GM18870 (cell line): ENCODE data around the gene SCN1B.

Experiments used
- ATAC-seq: cut with Tn5 transposase; IDR thresholded peaks from one replicate; pipeline ENCODE4 v1.9.1; 2021; ENCODE audit warnings: moderate library complexity; ENCODE audit not compliant: unreplicated experiment

The SCN1B gene

DNA sequence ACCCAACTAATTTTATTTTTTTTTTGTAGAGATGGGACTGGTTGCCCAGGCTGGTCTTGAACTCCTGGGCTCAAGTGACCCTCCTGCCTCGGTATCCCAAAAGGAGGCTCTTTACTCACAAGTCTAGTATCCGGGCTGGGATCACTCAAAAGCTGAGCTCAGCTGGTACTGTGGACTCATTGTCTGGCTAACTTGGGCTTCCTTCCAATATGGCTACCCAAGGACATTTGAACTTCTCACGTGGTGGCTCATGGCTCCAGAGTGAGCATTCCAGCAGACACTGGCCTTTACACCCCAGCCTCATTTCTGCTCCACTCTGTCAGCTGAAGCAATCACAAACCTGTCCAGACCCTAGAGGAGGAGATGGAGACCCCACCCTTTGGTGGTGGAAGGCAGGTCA, 40.2 kb downstream of the SCN1B start:
- ATAC-seq = no peak

DNA sequence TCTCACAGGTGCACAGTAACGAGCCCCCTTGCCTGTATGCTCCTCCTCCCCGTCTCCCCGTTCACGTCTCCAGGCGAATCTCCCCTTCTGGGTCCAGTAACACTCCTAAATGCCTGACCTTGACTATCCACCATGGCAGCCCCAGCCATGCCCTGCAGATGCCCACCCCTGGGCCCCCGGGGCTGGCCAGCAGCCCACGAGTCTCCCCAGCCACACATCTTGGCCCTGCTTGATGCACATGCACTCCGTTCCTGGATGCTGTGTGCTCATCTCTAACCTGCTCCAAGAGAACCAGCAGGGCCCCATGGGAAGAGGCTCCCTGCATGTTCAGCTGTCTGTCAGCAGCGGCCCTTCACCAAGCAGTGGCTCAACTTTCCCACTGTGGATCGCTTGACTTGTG, 43.2 kb downstream of the SCN1B start:
- ATAC-seq = no peak

DNA sequence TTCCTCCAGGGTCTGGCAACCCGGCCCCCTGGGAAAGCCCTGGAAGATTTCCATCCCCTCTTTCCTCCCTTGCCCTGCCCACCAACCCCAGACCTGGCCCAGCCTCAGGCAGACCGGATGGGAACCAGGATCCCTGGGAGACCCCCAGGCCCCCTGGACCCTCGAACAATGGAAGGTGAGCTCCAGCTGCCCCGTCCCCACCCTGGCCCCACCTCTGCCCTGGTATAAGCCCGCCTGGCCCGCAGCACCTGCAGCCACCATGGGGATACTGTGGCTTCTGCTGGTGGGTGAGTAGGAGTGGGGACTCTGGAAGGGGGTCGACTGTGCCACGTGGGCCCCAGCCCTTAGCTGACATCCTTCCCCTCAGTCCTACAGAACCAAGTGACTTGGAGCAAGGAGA, 43.7 kb downstream of the SCN1B start:
- no peak for ATAC-seq

DNA sequence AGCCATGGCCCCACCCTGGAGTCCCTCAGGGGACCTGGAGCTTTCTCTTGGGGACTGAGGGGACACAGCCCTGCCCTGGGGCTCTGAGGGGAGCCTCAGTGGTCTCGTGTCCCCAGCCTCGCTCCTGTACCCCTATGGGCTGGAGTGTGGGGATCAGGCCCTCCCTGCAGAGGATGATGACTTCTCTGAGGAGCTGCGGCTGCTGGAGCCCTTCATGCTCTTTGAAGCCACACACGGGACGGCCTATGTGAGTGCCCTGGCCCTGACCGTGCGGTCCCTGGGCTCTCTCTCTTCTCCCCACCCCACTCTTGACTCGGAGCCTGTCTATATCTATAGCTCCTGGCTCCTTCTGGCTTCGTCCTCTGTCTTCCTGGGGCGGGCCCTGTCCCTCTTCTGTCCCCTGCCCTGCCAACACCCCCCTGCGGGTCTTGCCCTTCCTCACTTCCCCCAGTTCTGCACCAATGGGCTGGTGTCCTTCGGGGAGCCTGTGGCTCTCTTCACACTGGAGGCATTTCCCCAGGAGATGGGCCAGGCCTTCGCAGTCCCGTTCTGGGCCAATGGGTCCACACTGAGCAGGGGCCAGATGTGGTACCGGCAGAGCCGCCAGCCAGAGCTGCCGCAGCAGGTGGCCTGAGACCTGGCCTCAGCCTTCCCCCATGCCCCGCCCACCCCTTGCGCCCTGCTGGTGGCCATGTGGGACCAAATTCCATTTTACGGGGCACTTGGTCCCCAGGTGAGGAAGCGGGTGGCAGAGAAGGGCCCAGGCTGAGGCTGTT, 44.3 kb downstream of the SCN1B start:
- no peak for ATAC-seq

DNA sequence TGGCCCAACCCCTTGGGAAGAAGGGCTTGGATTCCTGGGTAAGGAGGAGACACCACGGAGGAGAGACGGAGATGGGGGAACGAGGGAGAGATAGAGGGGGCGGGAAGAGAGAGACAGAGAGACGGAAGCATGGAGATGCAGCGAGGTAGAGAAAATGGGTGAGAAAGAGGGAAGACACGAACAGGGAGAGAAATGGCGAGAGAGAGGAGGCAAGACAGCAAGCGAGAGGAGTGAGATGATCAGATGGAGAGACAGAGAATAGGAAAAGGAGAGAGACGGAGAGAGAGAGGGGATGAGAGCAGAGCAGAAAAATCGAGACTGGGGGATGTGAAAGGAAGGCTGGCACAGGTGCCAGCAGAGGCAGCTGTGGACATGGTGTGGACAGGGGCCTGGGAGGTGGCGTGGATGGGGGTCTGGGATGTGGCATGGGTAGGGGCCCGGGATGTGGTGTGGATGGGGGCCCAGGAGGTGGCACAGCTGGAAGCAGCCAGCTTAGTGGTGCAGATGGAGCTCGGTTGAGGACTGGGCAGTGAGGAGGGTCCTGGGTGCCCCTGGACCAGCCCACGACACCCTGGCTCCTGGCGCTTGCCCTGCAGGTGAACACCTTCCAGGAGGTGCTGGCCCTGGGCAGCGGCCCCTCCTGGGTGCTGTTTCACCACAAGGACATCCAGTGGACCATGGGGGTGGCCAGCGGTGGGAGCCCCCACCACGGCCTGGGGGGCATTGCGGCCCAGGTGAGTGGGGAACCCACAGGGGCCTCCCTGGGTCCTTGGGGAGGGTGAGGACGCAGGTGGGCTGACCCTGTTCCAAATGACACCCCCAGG, 45.1 kb downstream of the SCN1B start:
- ATAC-seq = no peak

DNA sequence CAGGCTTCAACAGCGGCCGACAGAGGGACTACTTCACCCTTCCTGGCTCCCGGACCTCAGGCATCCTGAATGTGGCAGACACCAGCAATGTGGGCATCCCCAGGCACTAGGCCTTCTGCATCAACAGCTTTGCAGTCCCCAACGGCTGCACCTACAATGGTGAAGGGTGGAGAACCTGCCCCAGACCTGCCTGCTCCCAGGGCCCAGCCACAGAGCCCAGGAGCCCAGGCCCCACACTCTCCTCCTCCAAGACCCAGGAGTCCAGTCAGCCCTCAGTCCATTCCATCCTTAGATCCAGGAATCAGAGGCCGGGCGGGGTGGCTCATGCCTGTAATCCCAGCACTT, 45.7 kb downstream of the SCN1B start:
- no peak for ATAC-seq

DNA sequence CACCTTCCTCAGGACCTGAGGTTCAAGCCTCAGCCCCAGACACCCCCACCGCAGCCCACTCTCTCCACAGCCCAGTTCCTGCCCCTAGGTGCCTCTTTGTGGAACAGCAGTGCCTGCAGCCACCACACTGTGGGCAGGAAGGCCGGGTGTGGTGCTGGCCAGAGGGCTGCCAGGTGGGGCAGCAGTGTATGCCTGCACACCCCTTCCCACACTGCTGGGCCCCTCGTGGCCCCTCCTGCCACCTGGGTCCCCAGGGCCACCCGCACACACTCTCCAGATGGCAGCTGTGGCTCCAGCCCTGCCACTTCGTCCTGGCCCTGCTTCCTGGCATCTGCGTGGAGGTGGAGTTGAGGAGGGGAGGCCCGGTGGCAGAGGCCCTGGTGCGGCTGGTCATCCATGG, 46.4 kb downstream of the SCN1B start:
- no peak for ATAC-seq

DNA sequence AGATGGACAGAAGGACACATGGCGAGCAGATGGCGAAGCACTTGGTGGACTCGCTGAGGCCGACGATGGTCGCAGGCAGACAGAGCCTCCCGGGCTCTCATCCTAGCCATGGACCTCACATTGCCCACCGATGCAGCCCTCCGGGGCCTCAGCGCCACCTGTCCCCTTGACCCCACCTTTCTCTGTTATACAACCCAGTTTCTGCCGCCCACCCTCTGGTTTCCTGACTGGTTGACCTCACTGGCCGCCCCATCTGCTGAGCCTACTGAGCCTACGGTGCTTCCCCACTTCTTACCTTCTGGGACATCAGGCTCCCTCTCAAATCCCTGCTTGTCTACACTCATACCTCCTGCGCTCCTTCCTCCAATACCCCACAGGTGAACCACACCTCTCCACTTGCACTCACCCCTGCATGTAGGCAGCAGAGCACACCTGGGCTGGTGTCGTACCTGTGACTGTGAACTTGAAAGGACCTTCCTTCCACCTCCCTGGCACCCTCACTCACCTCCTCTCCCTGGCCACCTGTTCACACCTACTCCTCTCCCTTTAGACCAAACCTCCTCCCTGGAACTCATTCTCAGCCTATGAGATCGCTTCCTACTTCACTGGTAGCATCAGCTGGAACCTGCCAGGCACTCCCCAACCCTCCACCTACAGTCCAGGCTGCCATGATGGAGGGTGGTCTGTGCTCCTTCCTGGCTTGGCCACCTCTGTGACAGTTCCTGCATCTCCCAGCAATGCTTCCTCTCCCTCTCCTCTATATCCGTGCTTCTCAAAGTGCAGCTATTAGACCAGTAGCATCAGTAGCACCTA, 47.3 kb downstream of the SCN1B start:
- ATAC-seq = no peak

DNA sequence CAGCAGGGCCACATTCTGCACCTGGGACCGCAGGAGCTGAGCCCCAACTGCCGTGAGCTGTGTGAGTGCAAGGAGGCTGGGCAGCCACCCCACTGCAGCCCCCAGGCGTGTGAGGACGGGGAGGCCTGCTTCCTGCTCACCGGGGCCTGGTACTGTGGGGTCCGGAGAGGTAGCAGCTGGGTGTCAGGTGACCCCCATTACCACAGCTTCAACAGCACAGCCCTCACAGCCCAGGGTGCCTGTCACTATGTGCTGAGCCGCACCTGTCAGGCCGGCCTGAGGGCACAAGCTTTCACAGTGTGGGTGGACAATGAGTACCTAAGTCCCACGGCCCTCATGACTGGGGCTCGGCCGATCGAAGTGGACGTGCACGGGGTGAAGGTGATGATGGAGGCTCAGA, 49.6 kb downstream of the SCN1B start:
- no peak for ATAC-seq

DNA sequence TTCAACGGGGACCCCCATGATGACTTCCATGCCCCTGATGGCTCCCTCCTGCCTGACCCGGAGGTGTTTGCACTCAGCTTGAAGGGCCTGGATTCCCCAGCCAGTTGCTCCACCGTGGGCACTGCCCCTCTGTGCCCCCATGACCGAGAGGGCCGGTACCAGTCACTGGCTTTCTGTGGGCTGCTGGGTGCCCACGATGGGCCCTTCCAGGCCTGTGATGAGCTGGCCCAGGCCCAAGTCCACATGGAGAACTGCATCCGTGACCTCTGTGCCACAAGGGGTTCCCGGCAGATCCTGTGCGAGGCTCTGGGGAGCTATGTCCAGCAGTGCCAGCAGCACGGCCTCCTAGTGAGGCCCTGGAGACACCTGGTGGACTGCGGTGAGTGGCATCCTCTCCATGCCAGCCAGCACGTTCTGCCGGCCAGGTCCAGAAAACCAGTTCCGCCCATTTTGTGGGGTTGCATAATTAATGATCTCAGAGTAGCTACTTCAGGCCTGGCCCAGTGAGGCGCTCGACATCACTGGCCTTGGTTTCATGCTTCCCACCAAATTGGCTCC, 50.4 kb downstream of the SCN1B start:
- ATAC-seq = no peak

DNA sequence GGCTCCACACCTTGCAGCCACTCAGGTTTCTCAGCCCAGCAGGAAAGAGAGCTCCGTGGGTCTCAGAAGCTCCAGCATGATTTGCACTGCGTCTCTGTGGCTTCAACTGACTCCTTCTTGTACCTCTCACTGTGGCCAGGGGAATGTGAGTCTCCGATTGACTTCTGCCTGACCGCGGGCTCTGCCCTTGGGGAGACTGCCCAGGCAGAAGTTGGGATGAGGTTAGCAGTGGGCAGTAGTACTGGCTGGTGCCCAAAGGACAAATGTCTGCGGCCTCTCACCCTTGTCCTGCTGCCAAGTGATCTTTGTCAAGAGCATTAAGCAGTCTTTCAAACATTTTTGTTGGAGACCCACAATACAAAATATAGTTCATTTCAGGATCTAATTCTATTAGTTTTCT, 50.9 kb downstream of the SCN1B start:
- ATAC-seq = no peak

DNA sequence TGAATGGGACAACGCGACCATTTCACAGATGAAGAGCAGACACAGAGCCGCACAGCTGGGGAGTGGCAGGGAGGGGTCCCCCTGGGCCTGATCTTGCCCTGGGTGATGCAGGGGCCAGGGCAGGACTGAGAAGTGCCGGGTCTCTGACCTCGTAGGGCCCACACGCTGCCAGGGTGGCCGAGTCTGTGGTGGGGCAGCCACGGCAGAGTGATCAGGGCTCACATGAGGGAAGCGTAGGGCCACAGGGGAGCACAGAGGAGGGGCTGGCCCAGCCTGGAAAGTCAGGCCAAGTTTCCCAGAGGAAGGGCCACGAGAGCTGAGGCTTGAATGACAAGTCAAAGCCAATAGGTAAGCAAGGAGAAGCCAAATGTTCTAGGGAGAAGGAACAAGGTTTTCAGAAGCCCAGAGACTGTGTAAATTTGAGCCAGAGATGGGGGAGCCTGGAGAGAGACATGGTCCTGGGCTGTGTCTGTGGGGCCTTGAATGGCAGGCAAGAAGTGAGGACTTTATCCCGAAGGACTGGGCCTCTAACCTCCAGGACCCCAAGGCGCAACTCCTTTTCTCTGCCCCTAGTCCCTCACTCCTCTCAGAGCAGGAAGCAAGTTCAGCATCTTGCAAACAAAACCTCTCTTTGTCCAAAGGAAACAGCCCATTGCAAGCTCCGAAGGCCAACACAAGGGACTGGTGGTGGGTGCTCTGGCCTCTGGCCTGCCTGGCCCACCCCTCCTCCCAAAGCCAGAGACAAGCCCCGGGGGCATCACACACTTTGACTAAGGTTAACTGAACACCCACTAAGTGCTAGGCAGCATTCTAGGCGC, 53.6 kb downstream of the SCN1B start:
- ATAC-seq = no peak

DNA sequence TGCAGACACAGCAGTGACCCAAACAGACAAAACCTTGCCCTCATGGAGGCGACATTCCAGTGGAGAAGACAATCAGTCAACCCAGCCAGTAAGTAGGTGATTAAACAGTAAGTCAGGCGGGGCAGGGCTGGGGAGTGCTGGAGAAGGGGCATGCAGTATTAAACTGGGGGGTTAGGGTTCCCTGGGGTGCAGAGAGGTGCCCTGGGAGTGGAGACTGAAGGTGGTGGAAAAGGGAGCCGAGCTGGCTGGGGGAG, 54.2 kb downstream of the SCN1B start:
- ATAC-seq = no peak

DNA sequence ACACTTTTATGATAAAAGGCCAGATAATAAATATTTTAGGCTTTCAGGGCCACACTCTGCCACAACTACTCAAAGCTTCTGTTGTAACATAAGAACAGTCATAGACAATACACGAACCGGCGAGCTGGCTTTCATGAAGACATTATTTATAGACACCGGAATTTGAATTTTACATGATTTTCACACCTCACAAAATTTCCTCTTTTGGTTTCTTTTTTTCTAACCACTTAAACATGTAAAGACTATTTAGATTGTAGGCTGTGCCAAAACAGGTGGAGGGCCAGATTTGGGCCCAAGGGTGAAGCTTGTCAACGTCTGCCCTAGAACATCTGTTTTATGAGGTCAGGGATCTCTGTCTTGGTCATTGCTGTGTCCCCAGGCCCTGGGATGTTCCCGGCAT, 55.7 kb downstream of the SCN1B start:
- no peak for ATAC-seq

DNA sequence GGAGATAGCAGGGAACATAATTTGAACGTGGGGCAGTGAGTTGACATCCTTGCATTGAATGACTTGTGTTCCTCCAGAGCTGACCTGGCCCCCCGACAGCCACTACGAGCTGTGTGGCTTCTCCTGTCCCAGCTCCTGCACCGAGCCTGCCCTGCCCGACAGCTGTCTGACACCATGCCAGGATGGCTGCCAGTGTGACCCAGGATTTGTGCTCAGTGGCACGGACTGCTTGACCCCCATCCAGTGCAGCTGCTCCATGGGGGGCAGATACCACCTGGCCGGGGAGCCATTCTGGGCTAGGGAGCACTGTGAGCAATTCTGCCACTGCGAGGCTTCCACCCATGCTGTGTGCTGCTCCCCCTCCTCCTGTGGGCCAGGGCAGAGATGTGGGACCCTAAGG, 56.2 kb downstream of the SCN1B start:
- ATAC-seq = no peak

DNA sequence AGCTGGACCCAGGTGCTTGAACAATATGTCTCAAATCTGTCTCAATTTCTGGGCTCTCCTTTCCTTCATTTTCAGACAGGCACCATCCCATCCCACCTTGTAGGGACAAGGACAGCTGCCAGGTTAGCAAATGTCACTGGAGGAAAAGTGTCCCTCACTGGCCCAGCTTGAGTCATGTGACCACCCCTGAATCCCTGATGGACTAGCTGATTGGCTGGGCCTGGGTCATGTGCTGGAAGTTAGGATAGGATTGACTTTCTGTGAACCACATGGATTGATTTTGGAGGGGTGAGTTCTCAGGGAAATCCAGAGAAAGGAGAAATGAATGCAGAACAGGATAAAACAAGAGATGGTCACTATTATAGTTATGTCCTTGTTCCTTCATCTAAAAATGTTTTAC, 57.1 kb downstream of the SCN1B start:
- ATAC-seq = no peak

DNA sequence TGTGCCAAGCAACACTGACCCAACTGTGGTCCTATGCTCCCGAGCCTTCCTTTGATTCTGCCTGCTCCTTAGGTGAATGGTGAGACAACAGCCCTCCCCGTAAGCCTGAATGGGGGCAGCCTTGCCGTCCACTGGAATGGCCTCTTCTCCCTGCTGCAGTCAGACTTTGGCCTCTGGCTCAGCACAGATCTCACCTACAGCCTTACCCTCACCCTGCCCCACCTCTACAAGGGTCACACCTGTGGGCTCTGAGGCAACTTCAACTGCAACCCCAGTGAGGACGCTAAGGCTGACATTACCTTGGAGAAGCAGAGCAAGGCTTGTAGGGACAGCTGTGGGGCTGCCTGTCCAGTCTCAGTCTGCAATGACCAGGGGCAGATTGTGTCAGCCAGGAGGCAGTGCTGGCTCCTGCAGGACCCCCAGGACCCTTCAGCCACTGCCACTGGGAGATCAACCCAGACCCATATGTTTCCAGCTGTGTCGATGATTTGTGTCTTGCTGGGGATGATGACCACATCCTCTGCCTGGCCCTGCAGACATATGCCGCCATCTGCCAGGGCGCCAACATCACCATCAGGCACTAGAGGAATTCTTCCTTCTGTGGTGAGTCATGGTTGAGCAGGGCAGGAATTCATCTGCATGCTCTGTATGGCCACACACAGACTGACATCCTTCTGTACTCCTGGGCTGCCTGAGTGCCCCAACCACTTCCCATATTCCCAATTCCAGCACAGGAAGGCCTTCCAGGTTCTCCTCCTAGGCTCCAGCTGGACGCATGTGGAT, 58.1 kb downstream of the SCN1B start:
- no peak for ATAC-seq

DNA sequence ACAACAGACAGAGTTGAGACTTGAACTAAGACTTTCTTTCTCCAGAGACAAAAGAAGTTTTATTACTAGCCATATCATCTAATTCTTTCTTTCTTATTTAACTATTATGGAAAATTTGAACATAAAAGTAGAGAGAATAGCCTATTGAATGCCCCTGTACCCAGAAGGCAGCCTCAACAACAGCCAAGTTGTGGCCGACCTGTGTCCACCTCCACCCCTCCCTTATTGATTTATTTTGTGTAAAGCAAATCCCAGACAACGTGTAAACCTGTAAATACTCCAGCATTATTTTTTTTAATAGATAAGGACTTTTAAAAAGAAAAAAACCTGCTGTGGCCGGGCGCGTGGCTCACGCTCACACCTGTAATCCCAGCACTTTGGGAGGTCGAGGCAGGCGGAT, 59.3 kb downstream of the SCN1B start:
- ATAC-seq = no peak
